ENCODE measurements around the gene ADAM29. TPM values are rescaled to one million over a fixed set of nuclear protein-coding genes. Genes with fewer than 3 reads are reported as not detected.

The ADAM29 gene
- total and polyA plus RNA-seq, 2 of the 4 experiments (the other 2 are of a cell fraction) = not detected

DNA sequence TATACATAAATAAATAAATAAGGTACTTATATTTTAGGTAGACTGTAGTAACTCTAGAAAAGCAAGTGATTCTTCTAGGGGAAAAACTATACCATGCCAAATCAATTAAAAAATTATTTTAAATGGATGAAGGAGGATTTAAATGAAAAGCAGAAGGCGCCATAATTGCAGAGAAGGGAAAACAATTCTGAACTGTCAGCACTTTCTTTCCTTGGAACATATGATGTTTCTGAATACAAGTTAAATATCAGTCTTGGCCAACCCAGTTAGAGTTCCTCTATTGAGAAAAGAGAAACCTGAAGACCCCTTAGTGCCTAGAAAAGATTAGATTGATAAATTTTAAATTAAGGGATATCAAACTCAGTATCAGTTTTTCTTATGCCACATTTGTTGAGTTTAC, 75.8 kb downstream of the ADAM29 start:
- Histone ChIP-seq H3K9ac (ENCODE audit: low read depth, low read length) (no peak overlapping the region), H3K4me2 (ENCODE audit: low read depth, low read length) (no peak overlapping the region), H3K4me1 (ENCODE audit: control insufficient read depth, insufficient read depth, low read length) (no peaks in the 10 kb centered on the region), H3K23ac (ENCODE audit: low read depth, low read length) (no peak overlapping the region), H3K79me1 (ENCODE audit: low read depth in 1 of 2, low read length in 2 of 2) (no peaks in the 10 kb centered on the region), H2BK20ac (ENCODE audit: low read depth, low read length) (no peak overlapping the region), H3K56ac (ENCODE audit: extremely low read depth, insufficient read depth, low read length) (no peak overlapping the region), H4K5ac (ENCODE audit: low read depth, low read length) (no peak overlapping the region), H3K9me1 (ENCODE audit: insufficient read depth, low read length) (no peaks in the 10 kb centered on the region), H3K27ac (ENCODE audit: insufficient read depth, low read length) (no peak overlapping the region), H2AFZ (replicated peaks; ENCODE audit: low read length, poor library complexity) (no peak overlapping the region), H2AK5ac (ENCODE audit: low read depth, low read length) (no peak overlapping the region), H3K9me3 (ENCODE audit: control insufficient read depth, insufficient read depth, low read length) (peaks cover 7% of the 10 kb centered on the region), H3K14ac (replicated peaks; ENCODE audit: low read depth, low read length) (no peak overlapping the region), H4K20me1 (ENCODE audit: insufficient read depth, low read length) (no peaks in the 10 kb centered on the region), H3K18ac (ENCODE audit: low read depth, low read length) (no peak overlapping the region), H4K91ac (ENCODE audit: insufficient read depth, low read depth, low read length) (no peak overlapping the region), H2BK5ac (ENCODE audit: low read depth, low read length, poor library complexity, severe bottlenecking) (no peak overlapping the region), H4K8ac (ENCODE audit: low read depth in 2 of 2, low read length in 2 of 2) (no peak overlapping the region), H3K36me3 (ENCODE audit: control insufficient read depth, insufficient read depth, low read length) (no peaks in the 10 kb centered on the region), H2BK15ac (ENCODE audit: low read depth, low read length) (no peak overlapping the region), H3K4me3 (ENCODE audit: insufficient read depth, low read depth, low read length) (no peak overlapping the region), H3K4ac (ENCODE audit: low read depth, low read length) (no peak overlapping the region), H2AK9ac (replicated peaks; ENCODE audit: low read depth, low read length, poor library complexity) (no peak overlapping the region), H3K27me3 (ENCODE audit: control insufficient read depth, insufficient read depth, low read length) (no peaks in the 10 kb centered on the region), H2BK120ac (ENCODE audit: low read depth, low read length) (no peak overlapping the region)
- no peak for ATAC-seq (ENCODE audit: low read depth)
- in situ Hi-C loops (cut with MboI; ENCODE audit: low sequenced_read_pairs) (no loop called here), dilution Hi-C loops (cut with HindIII; ENCODE audit: low sequenced_read_pairs, unreplicated experiment) (no loop called here), intact Hi-C loops (cut with micrococcal nuclease) (no loop called here)
- WGBS, 2 experiments (ENCODE audit: extremely low coverage in 2 of 2, insufficient read length in 1 of 2) = no CpG with 5 or more reads among the region's 1 CpG
- ChIA-PET CTCF (no interaction called here), POLR2A (ENCODE audit: unreplicated experiment) (no interaction called here)
- no peak for DNase-seq
- BruUV-seq (replicated peaks) = no TSS peak
- TF ChIP-seq POLR2A (IDR thresholded peaks at IDR 0.05; ENCODE audit: low read depth, low read length) (no peak), SMC3 (IDR thresholded peaks at IDR 0.05; ENCODE audit: low read depth, low read length) (no peak), CEBPB (IDR thresholded peaks at IDR 0.05; ENCODE audit: low read depth, low read length) (no peak), MAFK (IDR thresholded peaks at IDR 0.05; ENCODE audit: low read depth, low read length) (peak; percentile 64), NFE2L2 (IDR thresholded peaks at IDR 0.05; ENCODE audit: low read depth, low read length) (no peak)
- TF ChIP-seq, protein P1, sequence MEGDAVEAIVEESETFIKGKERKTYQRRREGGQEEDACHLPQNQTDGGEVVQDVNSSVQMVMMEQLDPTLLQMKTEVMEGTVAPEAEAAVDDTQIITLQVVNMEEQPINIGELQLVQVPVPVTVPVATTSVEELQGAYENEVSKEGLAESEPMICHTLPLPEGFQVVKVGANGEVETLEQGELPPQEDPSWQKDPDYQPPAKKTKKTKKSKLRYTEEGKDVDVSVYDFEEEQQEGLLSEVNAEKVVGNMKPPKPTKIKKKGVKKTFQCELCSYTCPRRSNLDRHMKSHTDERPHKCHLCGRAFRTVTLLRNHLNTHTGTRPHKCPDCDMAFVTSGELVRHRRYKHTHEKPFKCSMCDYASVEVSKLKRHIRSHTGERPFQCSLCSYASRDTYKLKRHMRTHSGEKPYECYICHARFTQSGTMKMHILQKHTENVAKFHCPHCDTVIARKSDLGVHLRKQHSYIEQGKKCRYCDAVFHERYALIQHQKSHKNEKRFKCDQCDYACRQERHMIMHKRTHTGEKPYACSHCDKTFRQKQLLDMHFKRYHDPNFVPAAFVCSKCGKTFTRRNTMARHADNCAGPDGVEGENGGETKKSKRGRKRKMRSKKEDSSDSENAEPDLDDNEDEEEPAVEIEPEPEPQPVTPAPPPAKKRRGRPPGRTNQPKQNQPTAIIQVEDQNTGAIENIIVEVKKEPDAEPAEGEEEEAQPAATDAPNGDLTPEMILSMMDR (conservative IDR thresholded peaks at IDR 0.05; ENCODE audit: low read depth, low read length) = no peak
- TF ChIP-seq, protein P2, sequence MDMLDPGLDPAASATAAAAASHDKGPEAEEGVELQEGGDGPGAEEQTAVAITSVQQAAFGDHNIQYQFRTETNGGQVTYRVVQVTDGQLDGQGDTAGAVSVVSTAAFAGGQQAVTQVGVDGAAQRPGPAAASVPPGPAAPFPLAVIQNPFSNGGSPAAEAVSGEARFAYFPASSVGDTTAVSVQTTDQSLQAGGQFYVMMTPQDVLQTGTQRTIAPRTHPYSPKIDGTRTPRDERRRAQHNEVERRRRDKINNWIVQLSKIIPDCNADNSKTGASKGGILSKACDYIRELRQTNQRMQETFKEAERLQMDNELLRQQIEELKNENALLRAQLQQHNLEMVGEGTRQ (IDR thresholded peaks at IDR 0.05; ENCODE audit: low read depth, low read length) = no peak
- TF ChIP-seq, protein P3, sequence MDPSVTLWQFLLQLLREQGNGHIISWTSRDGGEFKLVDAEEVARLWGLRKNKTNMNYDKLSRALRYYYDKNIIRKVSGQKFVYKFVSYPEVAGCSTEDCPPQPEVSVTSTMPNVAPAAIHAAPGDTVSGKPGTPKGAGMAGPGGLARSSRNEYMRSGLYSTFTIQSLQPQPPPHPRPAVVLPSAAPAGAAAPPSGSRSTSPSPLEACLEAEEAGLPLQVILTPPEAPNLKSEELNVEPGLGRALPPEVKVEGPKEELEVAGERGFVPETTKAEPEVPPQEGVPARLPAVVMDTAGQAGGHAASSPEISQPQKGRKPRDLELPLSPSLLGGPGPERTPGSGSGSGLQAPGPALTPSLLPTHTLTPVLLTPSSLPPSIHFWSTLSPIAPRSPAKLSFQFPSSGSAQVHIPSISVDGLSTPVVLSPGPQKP (IDR thresholded peaks at IDR 0.05; ENCODE audit: borderline replicate concordance, low read depth, low read length) = no peak
